Lower leg skin (tissue), 3 donors: ENCODE results near the gene SULT1A1.

Experiments
- CTCF ChIP-seq, 3 donors: fragments of 450-650 bp; IDR thresholded peaks; one replicate each; pipeline ENCODE4 v1.5.1; 2016; ENCODE audit warnings: antibody characterized with exemption in 3 of 3, mild to moderate bottlenecking in 3 of 3, moderate library complexity in 2 of 3
- POLR2A ChIP-seq, 2 donors: fragments of 450-650 bp; IDR thresholded peaks; one replicate each; pipeline ENCODE4 v1.6.1; 2016 to 2017; ENCODE audit warnings: antibody characterized with exemption in 2 of 2, mild to moderate bottlenecking in 1 of 2, moderate library complexity in 1 of 2

- TF ChIP-seq POLR2A (IDR thresholded peaks at IDR 0.05) (no peak), CTCF (IDR thresholded peaks at IDR 0.05) (no peak)
Observed at GRCh38 chr16:28555561-28555960, 54.3 kb downstream of the SULT1A1 start.
